NCI-H446 treated with DMSO at 0.1 percent for 48 hours (cell line): ENCODE data around the gene SLC25A13.
"Not testable (repeated sequence)": the region's sequence is repeated elsewhere in the genome, so short reads cannot be mapped to it uniquely, and the experiment has no call there.

ENCODE experiments used
- DNase-seq: peaks from one replicate; lab custom pipeline; 2025; lab: John Stamatoyannopoulos, UW

SLC25A13 gene

GRCh38 chr7:96297876-96298275, 24.0 kb downstream of the SLC25A13 start:
- DNase-seq: no peak

- not testable (repeated sequence) for DNase-seq
Measured at GRCh38 chr7:96297446-96297845, 24.5 kb downstream of the SLC25A13 start.

GRCh38 chr7:96293911-96294310, 28.0 kb downstream of the SLC25A13 start:
- not testable (repeated sequence) for DNase-seq

GRCh38 chr7:96287559-96287958, 34.3 kb downstream of the SLC25A13 start:
- DNase-seq: no peak

GRCh38 chr7:96287132-96287531, 34.8 kb downstream of the SLC25A13 start:
- no peak for DNase-seq

- DNase-seq: no peak
Measured at GRCh38 chr7:96285579-96285978, 36.3 kb downstream of the SLC25A13 start.

- DNase-seq: no peak
Measured at GRCh38 chr7:96284835-96285234, 37.1 kb downstream of the SLC25A13 start.

GRCh38 chr7:96284240-96284639, 37.7 kb downstream of the SLC25A13 start:
- DNase-seq: no peak

- no peak for DNase-seq
Measured at GRCh38 chr7:96282835-96283234, 39.1 kb downstream of the SLC25A13 start.

GRCh38 chr7:96277921-96278320, 44.0 kb downstream of the SLC25A13 start:
- no peak for DNase-seq

GRCh38 chr7:96276019-96276418, 45.9 kb downstream of the SLC25A13 start:
- no peak for DNase-seq

- no peak for DNase-seq
Measured at GRCh38 chr7:96273716-96274115, 48.2 kb downstream of the SLC25A13 start.

GRCh38 chr7:96269246-96269994, 52.5 kb downstream of the SLC25A13 start:
- DNase-seq: no peak

- no peak for DNase-seq
Measured at GRCh38 chr7:96266580-96266979, 55.3 kb downstream of the SLC25A13 start.

GRCh38 chr7:96266015-96266414, 55.9 kb downstream of the SLC25A13 start:
- DNase-seq: no peak

- DNase-seq: no peak
Measured at GRCh38 chr7:96253964-96254363, 67.9 kb downstream of the SLC25A13 start.

GRCh38 chr7:96253441-96253840, 68.5 kb downstream of the SLC25A13 start:
- DNase-seq: no peak

GRCh38 chr7:96250776-96251361, 71.0 kb downstream of the SLC25A13 start:
- no peak for DNase-seq

- no peak for DNase-seq
Measured at GRCh38 chr7:96248405-96248804, 73.5 kb downstream of the SLC25A13 start.

GRCh38 chr7:96246919-96247318, 75.0 kb downstream of the SLC25A13 start:
- peak; percentile 96 for DNase-seq

- no peak for DNase-seq
Measured at GRCh38 chr7:96244992-96245292, 77.0 kb downstream of the SLC25A13 start.

GRCh38 chr7:96244244-96244991, 77.5 kb downstream of the SLC25A13 start:
- DNase-seq: peak; percentile 88

GRCh38 chr7:96243241-96243640, 78.7 kb downstream of the SLC25A13 start:
- DNase-seq: no peak
